Natural killer cell (primary cell): ENCODE measurements around the gene ECI2. TPM values are rescaled to one million over a fixed set of nuclear protein-coding genes. Genes with fewer than 3 reads are reported as not detected.

Source experiments
- ATAC-seq, 3 donors: fragments of 150-1000 bp in 2 of 3; fragments of 200-7000 bp in 1 of 3; cut with Tn5 transposase; 1 replicate in 1 of 3; 2 replicates in 2 of 3; pipeline ENCODE4 v1.10.0; 2021; ENCODE audit warnings: mild to moderate bottlenecking in 2 of 3, moderate library complexity in 2 of 3
- DNase-seq, 2 donors: peaks; one replicate each; pipeline versions ENCODE4 v3.0.0 to v3.0.0-alpha.2; 2013 to 2021; ENCODE audit warnings: mixed read lengths in 1 of 2
- H3K27ac ChIP-seq: one replicate; pipeline ENCODE4 v1.5.1; 2013; ENCODE audit warnings: mild to moderate bottlenecking, low read length
- H3K27me3 ChIP-seq: one replicate; pipeline ENCODE4 v1.6.1; 2013; ENCODE audit warnings: low read length; ENCODE audit not compliant: control insufficient read depth, insufficient read depth
- H3K36me3 ChIP-seq: one replicate; pipeline ENCODE4 v1.6.1; 2013; ENCODE audit warnings: low read length; ENCODE audit not compliant: control insufficient read depth, insufficient read depth
- H3K4me1 ChIP-seq: one replicate; pipeline ENCODE4 v1.6.1; 2013; ENCODE audit warnings: low read length; ENCODE audit not compliant: control insufficient read depth, insufficient read depth
- H3K4me3 ChIP-seq: one replicate; pipeline ENCODE4 v1.5.1; 2013; ENCODE audit warnings: low read length
- H3K9me3 ChIP-seq: one replicate; pipeline ENCODE4 v1.6.1; 2013; ENCODE audit warnings: low read length; ENCODE audit not compliant: control insufficient read depth, insufficient read depth
- H3K27ac Mint-ChIP-seq, 2 donors: one replicate each; pipeline ENCODE4 v1.8.0; 2022; ENCODE audit warnings: mild to moderate bottlenecking in 2 of 2, mixed read lengths in 2 of 2, moderate library complexity in 1 of 2
- H3K27me3 Mint-ChIP-seq, 2 donors: one replicate each; pipeline ENCODE4 v1.8.0; 2022; ENCODE audit warnings: low read depth in 2 of 2, mixed read lengths in 2 of 2
- H3K36me3 Mint-ChIP-seq: one replicate; pipeline ENCODE4 v1.8.0; 2022; ENCODE audit warnings: mixed read lengths
- H3K4me1 Mint-ChIP-seq, 2 donors: one replicate each; pipeline ENCODE4 v1.8.0; 2022; ENCODE audit warnings: mixed read lengths in 2 of 2
- H3K4me3 Mint-ChIP-seq: one replicate; pipeline ENCODE4 v1.8.0; 2022; ENCODE audit warnings: mild to moderate bottlenecking, moderate library complexity, mixed read lengths
- H3K9me3 Mint-ChIP-seq, 2 donors: one replicate each; pipeline ENCODE4 v1.8.0; 2022; ENCODE audit warnings: mixed read lengths in 2 of 2
- WGBS: methylation state at CpG from one replicate; pipeline ENCODE4 v1.1.7; 2013; ENCODE audit warnings: missing lambda C conversion rate; ENCODE audit not compliant: insufficient coverage; 5-methylcytosine and 5-hydroxymethylcytosine counted together
- intact Hi-C: fragments of 100-400 bp; cut with micrococcal nuclease; formaldehyde crosslinking; loops from one replicate; pipeline ENCODE4 v1.14.2; 2022
- total RNA-seq, 4 donors: library from RNA; stranded (reverse); fragments of 120-200 nt in 1 of 4; gene quantifications; one replicate each; pipeline versions ENCODE4 v1.2.3 to v1.2.4, GENCODE V29; 2013 to 2022
- TF ChIP-seq, protein P1 (sequence below): fragments of 200-600 bp; IDR thresholded peaks from one replicate; pipeline ENCODE4 v1.8.0; 2022; ENCODE audit warnings: antibody characterized with exemption

Gene ECI2
- total RNA-seq, 3 donors from 2014 or later (not counting 1 experiment from before 2014, with no cell fraction given) = 17.2 to 21.6 (median 19.6) TPM

DNA sequence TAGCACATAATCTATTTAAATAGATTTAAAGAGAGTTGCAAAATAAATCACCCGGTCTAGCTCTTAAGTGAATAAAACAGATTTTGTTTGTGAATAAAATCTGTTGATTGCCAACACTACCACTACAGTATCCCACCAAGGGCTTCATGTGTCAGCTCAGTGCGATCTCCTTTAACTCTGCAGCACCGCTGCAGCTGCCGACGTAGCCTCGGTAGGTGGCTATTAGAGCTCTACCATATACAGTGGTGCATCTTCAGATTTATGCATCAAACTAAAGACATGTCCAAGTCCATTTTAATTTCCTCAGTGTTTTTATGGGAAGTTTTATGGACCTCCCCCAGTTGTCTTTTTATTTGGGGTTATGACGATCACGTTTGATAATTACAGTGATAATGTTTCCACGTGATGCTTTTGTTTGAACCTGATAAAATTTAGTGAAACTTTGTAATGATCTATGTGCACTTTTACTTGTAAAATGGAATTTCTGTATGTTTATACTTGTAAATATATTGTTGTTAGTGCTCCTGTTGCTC lies 26.7 kb downstream of the ECI2 start:
- Mint-ChIP-seq H3K27me3 (peaks cover 4 to 28% of the 10 kb centered on the region in 2 donors), H3K27ac (no peak overlapping the region), H3K9me3 (no peaks in the 10 kb centered on the region), H3K4me1 (no peaks in the 10 kb centered on the region), H3K36me3 (peaks cover 3% of the 10 kb centered on the region), H3K4me3 (no peak overlapping the region)
- WGBS = 96% methylated on average over 8 of the region's 9 CpGs
- TF ChIP-seq, protein P1, sequence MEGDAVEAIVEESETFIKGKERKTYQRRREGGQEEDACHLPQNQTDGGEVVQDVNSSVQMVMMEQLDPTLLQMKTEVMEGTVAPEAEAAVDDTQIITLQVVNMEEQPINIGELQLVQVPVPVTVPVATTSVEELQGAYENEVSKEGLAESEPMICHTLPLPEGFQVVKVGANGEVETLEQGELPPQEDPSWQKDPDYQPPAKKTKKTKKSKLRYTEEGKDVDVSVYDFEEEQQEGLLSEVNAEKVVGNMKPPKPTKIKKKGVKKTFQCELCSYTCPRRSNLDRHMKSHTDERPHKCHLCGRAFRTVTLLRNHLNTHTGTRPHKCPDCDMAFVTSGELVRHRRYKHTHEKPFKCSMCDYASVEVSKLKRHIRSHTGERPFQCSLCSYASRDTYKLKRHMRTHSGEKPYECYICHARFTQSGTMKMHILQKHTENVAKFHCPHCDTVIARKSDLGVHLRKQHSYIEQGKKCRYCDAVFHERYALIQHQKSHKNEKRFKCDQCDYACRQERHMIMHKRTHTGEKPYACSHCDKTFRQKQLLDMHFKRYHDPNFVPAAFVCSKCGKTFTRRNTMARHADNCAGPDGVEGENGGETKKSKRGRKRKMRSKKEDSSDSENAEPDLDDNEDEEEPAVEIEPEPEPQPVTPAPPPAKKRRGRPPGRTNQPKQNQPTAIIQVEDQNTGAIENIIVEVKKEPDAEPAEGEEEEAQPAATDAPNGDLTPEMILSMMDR = no peak
- H3K36me3 ChIP-seq = no peaks in the 10 kb centered on the region
- intact Hi-C loops = no loop called here
- no peak for DNase-seq
- H3K4me1 ChIP-seq = no peaks in the 10 kb centered on the region
- H3K27me3 ChIP-seq = no peaks in the 10 kb centered on the region
- no peak for ATAC-seq
- no peak overlapping the region for H3K4me3 ChIP-seq
- H3K27ac ChIP-seq = no peak overlapping the region
- no peaks in the 10 kb centered on the region for H3K9me3 ChIP-seq

DNA sequence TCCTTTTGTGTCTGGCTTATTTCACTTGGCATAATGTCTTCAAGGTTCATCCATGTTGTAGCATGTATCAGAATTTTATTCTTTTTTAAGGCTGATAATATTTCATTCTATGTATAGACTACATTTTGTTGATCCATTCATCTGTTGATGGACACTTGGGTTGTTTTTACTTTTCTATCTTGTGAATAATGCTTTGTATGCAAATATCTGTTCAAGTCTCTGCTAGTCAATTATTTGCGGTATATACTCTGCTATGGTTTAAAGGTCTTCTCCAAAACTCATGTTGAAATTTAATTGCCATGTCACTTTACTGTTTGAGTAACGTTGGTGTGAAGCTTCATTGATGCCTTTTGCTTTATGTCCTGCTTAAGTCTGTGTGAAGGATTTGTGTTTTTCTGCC lies 27.5 kb downstream of the ECI2 start:
- WGBS = 87% methylated on average over 2 of the region's 2 CpGs
- Mint-ChIP-seq H3K9me3 (no peaks in the 10 kb centered on the region), H3K4me1 (no peaks in the 10 kb centered on the region), H3K36me3 (no peaks in the 10 kb centered on the region), H3K4me3 (no peak overlapping the region), H3K27ac (no peak overlapping the region), H3K27me3 (peaks cover 4 to 25% of the 10 kb centered on the region in 2 donors)
- intact Hi-C loops = no loop called here
- Histone ChIP-seq H3K27ac (no peak overlapping the region), H3K4me3 (no peak overlapping the region), H3K36me3 (no peaks in the 10 kb centered on the region), H3K9me3 (no peaks in the 10 kb centered on the region), H3K27me3 (no peaks in the 10 kb centered on the region), H3K4me1 (no peaks in the 10 kb centered on the region)
- ATAC-seq (no peak), DNase-seq (no peak)
- TF ChIP-seq, protein P1 = no peak

DNA sequence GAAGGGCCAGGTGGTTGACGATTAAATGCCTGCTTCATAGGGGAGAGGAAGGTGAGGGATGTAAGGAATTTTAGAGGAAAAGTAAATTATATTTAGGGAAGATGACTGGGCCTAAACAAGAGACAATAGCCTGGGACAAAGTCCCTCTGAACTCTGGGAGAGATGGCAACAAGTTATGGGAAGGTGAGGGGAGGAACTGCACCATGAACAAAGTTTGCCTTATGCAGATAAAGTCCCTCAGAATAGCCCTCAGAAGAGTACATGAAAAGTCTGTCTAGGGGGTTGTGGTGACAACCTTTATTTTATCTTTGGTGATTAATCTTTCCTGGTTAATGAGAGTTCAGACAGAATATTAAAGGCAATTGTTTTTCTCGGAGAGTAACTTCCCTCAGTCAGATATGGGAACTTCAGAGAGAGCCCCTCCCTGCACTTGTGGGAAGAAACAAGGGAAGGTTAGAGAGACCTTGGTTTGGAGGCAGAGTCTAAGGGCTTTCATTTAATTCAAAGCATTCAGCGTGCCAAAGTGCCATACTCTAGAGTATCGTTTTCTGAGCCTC lies 29.3 kb downstream of the ECI2 start:
- Mint-ChIP-seq H3K36me3 (no peaks in the 10 kb centered on the region), H3K27ac (no peak overlapping the region), H3K4me1 (no peaks in the 10 kb centered on the region), H3K9me3 (no peaks in the 10 kb centered on the region), H3K27me3 (peaks cover 6 to 26% of the 10 kb centered on the region in 2 donors), H3K4me3 (no peak overlapping the region)
- no peaks in the 10 kb centered on the region for H3K36me3 ChIP-seq
- TF ChIP-seq, protein P1 = no peak
- DNase-seq (no peak), ATAC-seq (no peak)
- H3K4me1 ChIP-seq = no peaks in the 10 kb centered on the region
- intact Hi-C loops = no loop called here
- H3K4me3 ChIP-seq = no peak overlapping the region
- H3K27me3 ChIP-seq = no peaks in the 10 kb centered on the region
- H3K9me3 ChIP-seq = no peaks in the 10 kb centered on the region
- WGBS = 75% methylated on average over 3 of the region's 4 CpGs
- H3K27ac ChIP-seq = no peak overlapping the region

DNA sequence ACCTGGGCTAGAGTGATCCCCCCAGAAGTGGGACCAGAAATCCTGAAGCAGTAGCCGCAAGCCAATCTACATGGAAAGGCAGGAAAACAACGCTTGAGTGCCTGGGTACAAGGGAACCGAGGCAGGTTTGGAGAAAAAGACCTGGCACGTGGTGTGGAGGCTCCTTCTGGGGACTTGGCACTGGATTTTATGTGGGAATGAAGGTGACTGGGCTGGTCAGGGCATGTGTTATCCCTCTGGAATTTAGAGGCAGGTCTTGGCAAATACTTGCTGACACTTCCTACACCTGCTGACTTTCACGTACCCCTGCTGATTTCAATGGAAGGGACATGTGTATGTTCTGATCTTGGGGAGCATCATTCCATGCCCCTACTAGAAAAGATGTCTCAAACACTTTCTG lies 31.4 kb downstream of the ECI2 start:
- no peak overlapping the region for H3K27ac Mint-ChIP-seq

More for the DNA sequence above, 31.4 kb downstream of the ECI2 start:
- Mint-ChIP-seq H3K9me3 (no peaks in the 10 kb centered on the region), H3K4me3 (no peak overlapping the region), H3K36me3 (no peaks in the 10 kb centered on the region), H3K27me3 (peaks cover 9 to 25% of the 10 kb centered on the region in 2 donors), H3K4me1 (no peaks in the 10 kb centered on the region)
- TF ChIP-seq, protein P1 = no peak
- Histone ChIP-seq H3K27me3 (no peaks in the 10 kb centered on the region), H3K4me1 (no peaks in the 10 kb centered on the region), H3K36me3 (no peaks in the 10 kb centered on the region), H3K4me3 (no peak overlapping the region), H3K27ac (no peak overlapping the region), H3K9me3 (no peaks in the 10 kb centered on the region)
- WGBS = 82% methylated on average over 5 of the region's 5 CpGs
- DNase-seq = no peak
- intact Hi-C loops = no loop called here
- ATAC-seq = no peak
